H9 (cell line): ENCODE measurements around the gene ATP2A2. TPM values are rescaled to one million over a fixed set of nuclear protein-coding genes. Genes with fewer than 3 reads are reported as not detected.

ENCODE experiments used
- DNase-seq: peaks from one replicate; pipeline ENCODE4 v3.0.0-alpha.2; 2017
- H2AFZ ChIP-seq: one replicate; pipeline ENCODE4 v1.6.1; 2013; ENCODE audit warnings: mild to moderate bottlenecking, low read length, control low read depth, moderate library complexity
- H2AK5ac ChIP-seq: 2 replicates; pipeline ENCODE4 v1.6.1; 2013; ENCODE audit warnings: low read length, control low read depth, mixed read lengths; ENCODE audit not compliant: insufficient read length
- H2BK120ac ChIP-seq: one replicate; pipeline ENCODE4 v1.6.1; 2013; ENCODE audit warnings: low read depth, mild to moderate bottlenecking, low read length, control low read depth, inconsistent platforms; ENCODE audit not compliant: poor library complexity, severe bottlenecking
- H2BK12ac ChIP-seq: 2 replicates; pipeline ENCODE4 v1.6.1; 2013; ENCODE audit warnings: low read length, control low read depth, mixed read lengths, low read depth; ENCODE audit not compliant: insufficient read length
- H2BK15ac ChIP-seq: 2 replicates; pipeline ENCODE4 v1.6.1; 2013; ENCODE audit warnings: low read depth, low read length, control low read depth
- H2BK20ac ChIP-seq: one replicate; pipeline ENCODE4 v1.6.1; 2013; ENCODE audit warnings: low read depth, mild to moderate bottlenecking, low read length, control low read depth, inconsistent platforms; ENCODE audit not compliant: poor library complexity, severe bottlenecking
- H2BK5ac ChIP-seq: 2 replicates; pipeline ENCODE4 v1.6.1; 2013; ENCODE audit warnings: low read length, control low read depth, mixed read lengths; ENCODE audit not compliant: insufficient read length
- H3K14ac ChIP-seq: 2 replicates; pipeline ENCODE4 v1.6.1; 2013; ENCODE audit warnings: low read length, control low read depth; ENCODE audit not compliant: insufficient read depth
- H3K18ac ChIP-seq: 2 replicates; pipeline ENCODE4 v1.6.1; 2013; ENCODE audit warnings: low read depth, mild to moderate bottlenecking, mixed read lengths, low read length, control low read depth; ENCODE audit not compliant: insufficient read length
- H3K23ac ChIP-seq: 2 replicates; pipeline ENCODE4 v1.6.1; 2013; ENCODE audit warnings: low read length, control low read depth, mixed read lengths, low read depth; ENCODE audit not compliant: insufficient read length
- H3K23me2 ChIP-seq: 2 replicates; pipeline ENCODE4 v1.6.1; 2013; ENCODE audit warnings: low read depth, mild to moderate bottlenecking, mixed read lengths, low read length, control low read depth; ENCODE audit not compliant: insufficient read length, poor library complexity, severe bottlenecking
- H3K27ac ChIP-seq: 2 replicates; pipeline ENCODE4 v1.5.1; 2013; ENCODE audit warnings: low read length, control low read depth, mixed read lengths, low read depth; ENCODE audit not compliant: insufficient read length
- H3K27me3 ChIP-seq: 2 replicates; pipeline ENCODE4 v1.6.1; 2013; ENCODE audit warnings: low read length, control low read depth, inconsistent platforms; ENCODE audit not compliant: insufficient read depth
- H3K4ac ChIP-seq: 2 replicates; pipeline ENCODE4 v1.6.1; 2013; ENCODE audit warnings: low read depth, mild to moderate bottlenecking, control low read depth, inconsistent platforms, low read length, moderate library complexity
- H3K4me1 ChIP-seq: 2 replicates; pipeline ENCODE4 v1.6.1; 2013; ENCODE audit warnings: low read length, control low read depth, inconsistent platforms; ENCODE audit not compliant: insufficient read depth
- H3K4me2 ChIP-seq: 2 replicates; pipeline ENCODE4 v1.6.1; 2013; ENCODE audit warnings: low read length, control low read depth, mixed read lengths; ENCODE audit not compliant: insufficient read length, insufficient read depth
- H3K56ac ChIP-seq: 2 replicates; pipeline ENCODE4 v1.6.1; 2013; ENCODE audit warnings: low read depth, mild to moderate bottlenecking, mixed read lengths, low read length, control low read depth; ENCODE audit not compliant: insufficient read length
- H3K79me1 ChIP-seq: 2 replicates; pipeline ENCODE4 v1.6.1; 2013; ENCODE audit warnings: low read depth, mild to moderate bottlenecking, moderate library complexity, low read length, control low read depth, inconsistent platforms; ENCODE audit not compliant: insufficient read depth, poor library complexity, severe bottlenecking
- H3K79me2 ChIP-seq: 2 replicates; pipeline ENCODE4 v1.6.1; 2013; ENCODE audit warnings: low read length, control low read depth, inconsistent platforms; ENCODE audit not compliant: insufficient read depth
- H3K9ac ChIP-seq: 2 replicates; pipeline ENCODE4 v1.6.1; 2013; ENCODE audit warnings: low read length, control low read depth, mixed read lengths; ENCODE audit not compliant: insufficient read length; ENCODE audit errors: extremely low read depth
- H3K9me3 ChIP-seq: one replicate; pipeline ENCODE4 v1.6.1; 2013; ENCODE audit warnings: low read depth, low read length, inconsistent platforms; ENCODE audit not compliant: control insufficient read depth
- H3T11ph ChIP-seq: one replicate; pipeline ENCODE4 v1.6.1; 2013; ENCODE audit warnings: mild to moderate bottlenecking, low read length, control low read depth, inconsistent platforms
- H4K20me1 ChIP-seq: one replicate; pipeline ENCODE4 v1.6.1; 2013; ENCODE audit not compliant: control insufficient read depth, insufficient read length, insufficient read depth
- H4K5ac ChIP-seq: 2 replicates; pipeline ENCODE4 v1.6.1; 2013; ENCODE audit warnings: low read depth, mild to moderate bottlenecking, mixed read lengths, low read length, control low read depth; ENCODE audit not compliant: insufficient read length
- H4K8ac ChIP-seq: replicated peaks from 2 replicates; pipeline ENCODE4 v1.6.1; 2013; ENCODE audit warnings: low read length, control low read depth, mixed read lengths, low read depth; ENCODE audit not compliant: insufficient read length
- H4K91ac ChIP-seq: 2 replicates; pipeline ENCODE4 v1.6.1; 2013; ENCODE audit warnings: low read depth, mild to moderate bottlenecking, moderate library complexity, mixed read lengths, low read length, control low read depth; ENCODE audit not compliant: insufficient read length
- H3K27ac Mint-ChIP-seq, 3 experiments: 2 replicates in 2 of 3; 3 replicates in 1 of 3; pipeline ENCODE4 v1.8.0; 2020 to 2021; ENCODE audit warnings: mixed read lengths in 3 of 3, mild to moderate bottlenecking in 1 of 3, moderate library complexity in 1 of 3
- H3K27me3 Mint-ChIP-seq: 2 replicates; pipeline ENCODE4 v1.8.0; 2021; ENCODE audit warnings: low read depth, mild to moderate bottlenecking, moderate library complexity, mixed read lengths
- H3K36me3 Mint-ChIP-seq, 3 experiments: 2 replicates in 2 of 3; 3 replicates in 1 of 3; pipeline ENCODE4 v1.8.0; 2020 to 2021; ENCODE audit warnings: low read depth in 3 of 3, mixed read lengths in 3 of 3; ENCODE audit not compliant: insufficient read depth in 1 of 3
- H3K4me1 Mint-ChIP-seq, 2 experiments: 2 replicates each; pipeline ENCODE4 v1.8.0; 2020; ENCODE audit warnings: mixed read lengths in 2 of 2
- H3K4me3 Mint-ChIP-seq, 2 experiments: 2 replicates in 1 of 2; 3 replicates in 1 of 2; pipeline ENCODE4 v1.8.0; 2020 to 2021; ENCODE audit warnings: mild to moderate bottlenecking in 2 of 2, mixed read lengths in 2 of 2, moderate library complexity in 1 of 2
- H3K9me3 Mint-ChIP-seq, 2 experiments: 2 replicates in 1 of 2; 3 replicates in 1 of 2; pipeline ENCODE4 v1.8.0; 2020; ENCODE audit warnings: mild to moderate bottlenecking in 2 of 2, mixed read lengths in 2 of 2, moderate library complexity in 1 of 2
- CTCF ChIP-seq: fragments of 200-600 bp; sonication (generic); conservative IDR thresholded peaks from 3 replicates; pipeline ENCODE4 v1.8.0; 2021; ENCODE audit warnings: antibody characterized with exemption, mild to moderate bottlenecking
- WGBS: extraction: QIAGEN DNeasy Blood & Tissue Kit; methylation state at CpG from one replicate; pipeline ENCODE4 v1.1.7; 2013; ENCODE audit warnings: missing lambda C conversion rate, low lambda C conversion rate, mixed read lengths; ENCODE audit not compliant: insufficient read length; ENCODE audit errors: extremely low coverage; 5-methylcytosine and 5-hydroxymethylcytosine counted together
- total RNA-seq: library from RNA; stranded (reverse); gene quantifications from 2 replicates; pipeline ENCODE4 v1.2.1, GENCODE V29; 2021

Gene ATP2A2
- total RNA-seq, 1 experiment from 2014 or later = 257 TPM

- H2AK5ac ChIP-seq = no peak overlapping the region
- H2BK15ac ChIP-seq = no peak overlapping the region
- H4K91ac ChIP-seq = no peak overlapping the region
- no peak overlapping the region for H3T11ph ChIP-seq
- Mint-ChIP-seq H3K27me3 (no peaks in the 10 kb centered on the region), H3K9me3 (no peaks in the 10 kb centered on the region), H3K27ac (peak overlapping the region in 2 of 3 experiments; percentile 23 to 48; a peak in 1 of 7 replicates), H3K4me3 (no peak overlapping the region), H3K4me1 (no peaks in the 10 kb centered on the region), H3K36me3 (peaks cover 20 to 48% (median 43%) of the 10 kb centered on the region in 3 experiments)
- no peak for TF ChIP-seq CTCF
- no peak overlapping the region for H3K9ac ChIP-seq
- WGBS = no CpG with 5 or more reads among the region's 8 CpGs
- no peak overlapping the region for H3K4me2 ChIP-seq
- H4K5ac ChIP-seq = no peak overlapping the region
- no peaks in the 10 kb centered on the region for H4K20me1 ChIP-seq
- H3K27ac ChIP-seq = no peak overlapping the region
- H3K23ac ChIP-seq = no peak overlapping the region
- no peak overlapping the region for H4K8ac ChIP-seq
- H3K18ac ChIP-seq = no peak overlapping the region
- no peak overlapping the region for H3K4ac ChIP-seq
- no peak overlapping the region for H2BK5ac ChIP-seq
- H2BK20ac ChIP-seq = no peak overlapping the region
- H3K56ac ChIP-seq = no peak overlapping the region
- H2AFZ ChIP-seq = no peak overlapping the region
- no peaks in the 10 kb centered on the region for H3K9me3 ChIP-seq
- no peaks in the 10 kb centered on the region for H3K4me1 ChIP-seq
- no peak overlapping the region for H3K14ac ChIP-seq
- H3K23me2 ChIP-seq = no peaks in the 10 kb centered on the region
- H2BK120ac ChIP-seq = no peak overlapping the region
- no peaks in the 10 kb centered on the region for H3K79me1 ChIP-seq
- no peak overlapping the region for H2BK12ac ChIP-seq
- no peaks in the 10 kb centered on the region for H3K79me2 ChIP-seq
- no peak for DNase-seq
- no peaks in the 10 kb centered on the region for H3K27me3 ChIP-seq
These were observed 70.1 kb downstream of the ATP2A2 start for GRCh38 chr12:110351119-110351518.
